Esophagus squamous epithelium (tissue), 5 donors: Measurements from ENCODE around the gene SPATA13. TPM values are rescaled to one million over a fixed set of nuclear protein-coding genes. Genes with fewer than 3 reads are reported as not detected.

Experiments
- DNase-seq: peaks from one replicate; lab custom pipeline; 2025; lab: John Stamatoyannopoulos, UW
- H3K27ac ChIP-seq, 4 donors: fragments of 200-600 bp; sonication (generic); one replicate each; pipeline ENCODE4 v1.5.1; 2016 to 2019; ENCODE audit warnings: mild to moderate bottlenecking in 1 of 4
- H3K27me3 ChIP-seq, 4 donors: fragments of 200-600 bp; sonication (generic); 1 replicate in 3 of 4; 2 replicates in 1 of 4; pipeline versions ENCODE4 v1.5.1 to v1.6.0; 2017 to 2021; ENCODE audit warnings: antibody characterized with exemption in 1 of 4
- H3K36me3 ChIP-seq, 3 donors: fragments of 200-600 bp; sonication (generic); one replicate each; pipeline ENCODE4 v1.5.1; 2016 to 2019
- H3K4me1 ChIP-seq, 3 donors: fragments of 200-600 bp; sonication (generic); one replicate each; pipeline ENCODE4 v1.5.1; 2017 to 2019
- H3K4me3 ChIP-seq, 4 donors: fragments of 200-600 bp; sonication (generic); 1 replicate in 3 of 4; 2 replicates in 1 of 4; pipeline ENCODE4 v1.5.1; 2016 to 2019; ENCODE audit warnings: mild to moderate bottlenecking in 2 of 4, moderate library complexity in 1 of 4
- H3K9me3 ChIP-seq, 3 donors: fragments of 200-600 bp; sonication (generic); one replicate each; pipeline ENCODE4 v1.5.1; 2016 to 2019
- POLR2A ChIP-seq, 4 donors: fragments of 450-650 bp; IDR thresholded peaks; one replicate each; pipeline ENCODE4 v1.6.1; 2017; ENCODE audit warnings: antibody characterized with exemption in 4 of 4, mild to moderate bottlenecking in 4 of 4, moderate library complexity in 3 of 4
- WGBS, 2 donors: methylation state at CpG; one replicate each; pipeline ENCODE4 v1.1.5; 2018; 5-methylcytosine and 5-hydroxymethylcytosine counted together
- intact Hi-C: fragments of 100-400 bp; cut with DNase I; formaldehyde crosslinking; loops from one replicate; pipeline ENCODE4 v1.15.0; 2022
- total RNA-seq, 4 donors: library from RNA; depleted of rRNA; stranded (reverse); fragments of >200 nt; gene quantifications; one replicate each; pipeline ENCODE4 v1.1.0, GENCODE V29; 2016
- TF ChIP-seq, protein P1 (sequence below), 6 experiments: fragments of 450-650 bp in 4 of 6; fragments of 200-600 bp in 2 of 6; sonication (generic) in 2 of 6; IDR thresholded peaks; one replicate each; pipeline ENCODE4 v1.5.1; 2016 to 2019; ENCODE audit warnings: antibody characterized with exemption in 6 of 6, mild to moderate bottlenecking in 4 of 6, moderate library complexity in 4 of 6
- donor health status: DM: yes; HTN: yes; CAD: no.

The SPATA13 gene
- total RNA-seq, 4 donors from 2014 or later = 5.0 to 16.6 (median 9.7) TPM

DNA sequence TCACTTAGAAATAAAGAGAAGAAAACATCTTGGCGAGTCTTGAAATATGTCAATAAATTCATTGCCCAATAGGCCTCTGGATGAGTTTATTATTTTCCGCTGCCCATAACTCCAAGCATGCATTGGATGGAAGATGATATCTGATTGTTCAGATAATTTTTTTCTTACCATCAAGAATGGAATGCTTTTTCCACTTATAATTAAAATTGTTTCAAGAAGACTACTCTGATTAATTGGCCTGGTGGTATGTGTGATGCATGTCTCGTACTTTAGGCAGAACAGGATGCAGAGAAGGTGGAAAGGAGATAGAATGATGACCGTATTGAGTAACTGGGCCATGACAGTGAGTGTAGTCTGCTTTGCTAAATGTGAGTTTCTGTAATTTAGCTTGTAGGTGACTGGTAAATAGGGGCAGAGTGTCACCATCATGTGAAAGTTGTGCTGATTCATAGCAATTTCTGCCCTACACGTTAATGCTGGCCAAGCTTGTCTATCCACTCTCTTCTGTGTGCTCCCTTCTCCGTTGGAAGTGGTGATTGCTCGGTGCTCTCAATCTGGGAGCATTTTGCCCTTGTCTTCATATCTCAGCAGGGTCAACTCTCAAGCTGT lies 13.5 kb upstream of the SPATA13 start:
- DNase-seq = no peak
- no peaks in the 10 kb centered on the region for H3K27me3 ChIP-seq
- no peaks in the 10 kb centered on the region for H3K36me3 ChIP-seq
- H3K9me3 ChIP-seq = no peaks in the 10 kb centered on the region
- H3K27ac ChIP-seq = no peak overlapping the region
- WGBS, 2 donors = 83 to 86% methylated on average over 7 of the region's 7 CpGs
- H3K4me1 ChIP-seq = peaks cover 0 to 23% (median 9%) of the 10 kb centered on the region in 3 donors
- no peak overlapping the region for H3K4me3 ChIP-seq
- TF ChIP-seq, protein P1, sequence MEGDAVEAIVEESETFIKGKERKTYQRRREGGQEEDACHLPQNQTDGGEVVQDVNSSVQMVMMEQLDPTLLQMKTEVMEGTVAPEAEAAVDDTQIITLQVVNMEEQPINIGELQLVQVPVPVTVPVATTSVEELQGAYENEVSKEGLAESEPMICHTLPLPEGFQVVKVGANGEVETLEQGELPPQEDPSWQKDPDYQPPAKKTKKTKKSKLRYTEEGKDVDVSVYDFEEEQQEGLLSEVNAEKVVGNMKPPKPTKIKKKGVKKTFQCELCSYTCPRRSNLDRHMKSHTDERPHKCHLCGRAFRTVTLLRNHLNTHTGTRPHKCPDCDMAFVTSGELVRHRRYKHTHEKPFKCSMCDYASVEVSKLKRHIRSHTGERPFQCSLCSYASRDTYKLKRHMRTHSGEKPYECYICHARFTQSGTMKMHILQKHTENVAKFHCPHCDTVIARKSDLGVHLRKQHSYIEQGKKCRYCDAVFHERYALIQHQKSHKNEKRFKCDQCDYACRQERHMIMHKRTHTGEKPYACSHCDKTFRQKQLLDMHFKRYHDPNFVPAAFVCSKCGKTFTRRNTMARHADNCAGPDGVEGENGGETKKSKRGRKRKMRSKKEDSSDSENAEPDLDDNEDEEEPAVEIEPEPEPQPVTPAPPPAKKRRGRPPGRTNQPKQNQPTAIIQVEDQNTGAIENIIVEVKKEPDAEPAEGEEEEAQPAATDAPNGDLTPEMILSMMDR (IDR thresholded peaks at IDR 0.05) = no peak
- TF ChIP-seq POLR2A (IDR thresholded peaks at IDR 0.05) = no peak
- intact Hi-C loops = no loop called here

DNA sequence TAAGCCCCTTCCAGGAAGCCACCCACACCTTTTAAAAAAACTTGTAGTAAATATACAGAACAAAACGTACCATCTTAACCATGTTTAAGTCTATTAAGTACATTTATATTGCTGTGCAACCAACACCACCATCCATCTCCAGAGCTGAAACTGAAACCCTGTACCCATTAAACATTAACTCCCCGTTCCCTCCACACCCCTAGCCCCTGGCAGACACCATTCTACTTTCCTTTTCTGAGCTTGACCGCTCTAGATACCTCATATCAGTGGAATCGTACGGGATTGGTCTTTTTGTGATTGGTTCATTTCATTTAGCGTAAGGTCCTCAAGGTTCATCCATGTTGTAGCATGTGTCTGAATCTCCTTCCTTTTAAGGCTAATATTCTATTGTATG lies 13.0 kb upstream of the SPATA13 start:
- H3K4me1 ChIP-seq = peaks cover 0 to 23% (median 9%) of the 10 kb centered on the region in 3 donors
- TF ChIP-seq, protein P1 (IDR thresholded peaks at IDR 0.05) = no peak
- TF ChIP-seq POLR2A (IDR thresholded peaks at IDR 0.05) = no peak
- no peak overlapping the region for H3K4me3 ChIP-seq
- no peaks in the 10 kb centered on the region for H3K36me3 ChIP-seq
- no peaks in the 10 kb centered on the region for H3K9me3 ChIP-seq
- H3K27me3 ChIP-seq = no peaks in the 10 kb centered on the region
- no peak overlapping the region for H3K27ac ChIP-seq
- intact Hi-C loops = no loop called here
- WGBS, 2 donors = 62 to 76% methylated on average over 6 of the region's 6 CpGs
- DNase-seq = no peak

DNA sequence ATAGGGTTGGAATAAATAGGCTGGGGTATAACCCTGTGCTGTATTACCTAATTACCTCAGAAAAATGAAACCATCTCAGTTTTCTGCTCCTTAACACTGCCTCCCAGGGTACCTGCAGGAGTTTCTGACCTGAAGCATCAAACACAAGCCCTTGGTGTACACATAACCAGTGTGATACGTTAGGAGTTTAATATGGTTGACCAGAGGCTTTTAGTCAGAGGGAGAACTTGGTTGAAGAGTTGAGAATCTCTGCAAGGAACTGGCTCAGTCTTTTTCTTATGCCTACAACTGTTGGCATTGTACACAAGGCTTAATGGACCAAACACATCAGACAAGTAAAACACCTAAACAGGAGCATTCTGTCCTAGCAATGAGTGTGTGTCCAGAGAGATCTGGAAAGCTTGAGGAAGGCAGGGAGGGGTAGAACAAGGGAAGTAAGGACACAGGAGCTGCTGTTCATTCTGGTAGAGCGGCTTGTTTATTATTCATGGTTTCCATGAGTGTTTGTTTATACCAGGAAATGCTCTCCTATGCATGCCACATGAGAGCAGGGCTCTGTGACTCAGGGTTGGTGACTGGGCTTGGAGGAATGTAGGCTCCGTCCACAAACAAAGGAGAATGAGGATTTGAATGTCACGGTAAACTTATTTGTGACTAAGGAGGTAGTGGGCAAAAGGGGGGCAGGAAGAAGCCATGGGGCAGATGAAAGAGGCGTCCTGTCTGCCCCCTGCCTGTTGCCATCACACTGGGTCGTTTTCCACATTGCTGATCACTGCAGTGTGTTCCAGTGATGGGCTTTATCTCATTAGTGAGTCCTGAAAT lies 11.9 kb upstream of the SPATA13 start:
- Histone ChIP-seq H3K4me1 (peaks cover 0 to 23% (median 9%) of the 10 kb centered on the region in 3 donors), H3K36me3 (no peaks in the 10 kb centered on the region), H3K27me3 (no peaks in the 10 kb centered on the region), H3K9me3 (no peaks in the 10 kb centered on the region), H3K27ac (peak overlapping the region; percentile 48 to 70 (median 61)), H3K4me3 (no peak overlapping the region)
- 30 to 40% methylated on average over 6 of the region's 6 CpGs for WGBS, 2 donors
- no peak for DNase-seq
- intact Hi-C loops = no loop called here
- TF ChIP-seq, protein P1 (IDR thresholded peaks at IDR 0.05) = peak in 1 of 6 experiments; percentile 20
- TF ChIP-seq POLR2A (IDR thresholded peaks at IDR 0.05) = no peak

DNA sequence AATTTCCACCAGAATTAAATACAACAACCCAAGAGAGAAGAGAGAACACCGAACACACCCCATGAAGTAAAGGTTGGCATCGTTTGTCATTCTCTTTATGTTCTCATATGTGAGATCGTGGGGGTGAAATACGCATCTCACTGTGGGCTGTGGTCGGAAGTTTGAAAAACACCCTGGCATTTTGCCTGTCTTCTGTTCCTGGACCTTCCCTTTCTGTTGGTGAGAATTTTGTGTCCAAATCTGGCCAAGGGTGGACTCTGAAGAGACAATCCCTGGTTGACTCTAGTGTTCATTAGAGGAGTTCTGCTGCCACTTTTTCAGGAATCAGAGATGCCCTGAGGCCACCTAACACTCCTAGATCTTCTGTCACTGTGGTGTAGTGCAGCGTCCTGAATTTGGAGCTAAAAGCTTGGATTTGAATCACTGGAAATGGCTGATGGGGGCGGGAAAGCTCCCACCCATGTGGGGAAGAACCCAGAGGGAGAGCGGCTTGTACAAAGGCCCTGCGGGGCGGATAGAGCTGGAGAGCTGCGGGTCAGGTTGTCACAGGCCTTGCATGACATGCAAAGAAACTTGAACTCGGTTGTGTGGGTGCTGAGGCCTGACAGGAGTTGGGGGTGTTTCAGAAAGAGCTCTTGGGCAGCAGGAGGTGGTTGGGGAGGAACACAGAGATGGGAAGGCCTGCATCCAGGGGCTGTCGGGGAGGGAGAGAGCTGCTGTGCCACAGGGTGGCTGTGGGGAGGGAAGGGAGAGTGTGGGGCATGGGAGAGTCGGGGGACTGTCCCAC lies 11.1 kb upstream of the SPATA13 start:
- no peak overlapping the region for H3K4me3 ChIP-seq
- H3K36me3 ChIP-seq = no peaks in the 10 kb centered on the region
- peaks cover 0 to 23% (median 9%) of the 10 kb centered on the region in 3 donors for H3K4me1 ChIP-seq
- WGBS, 2 donors = 78 to 89% methylated on average over 12 to 13 of the region's 14 CpGs
- H3K27me3 ChIP-seq = no peaks in the 10 kb centered on the region
- intact Hi-C loops = no loop called here
- H3K9me3 ChIP-seq = no peaks in the 10 kb centered on the region
- peak overlapping the region; percentile 40 to 70 (median 48) for H3K27ac ChIP-seq
- no peak for DNase-seq
- TF ChIP-seq, protein P1 (IDR thresholded peaks at IDR 0.05) = no peak
- no peak for TF ChIP-seq POLR2A (IDR thresholded peaks at IDR 0.05)
